GM12875 (cell line): ENCODE results near the gene ZNF560.

Source experiments
- H3K4me3 ChIP-seq: one replicate; pipeline ENCODE4 v1.5.1; 2011; ENCODE audit warnings: low read depth, low read length, control low read depth
- TF ChIP-seq, protein P1 (sequence below): IDR thresholded peaks from 2 replicates; pipeline ENCODE4 v1.5.1; 2011; ENCODE audit warnings: low read depth, mild to moderate bottlenecking, control low read depth, inconsistent platforms, low read length, moderate library complexity, borderline replicate concordance; ENCODE audit not compliant: insufficient read depth

ZNF560 gene

DNA sequence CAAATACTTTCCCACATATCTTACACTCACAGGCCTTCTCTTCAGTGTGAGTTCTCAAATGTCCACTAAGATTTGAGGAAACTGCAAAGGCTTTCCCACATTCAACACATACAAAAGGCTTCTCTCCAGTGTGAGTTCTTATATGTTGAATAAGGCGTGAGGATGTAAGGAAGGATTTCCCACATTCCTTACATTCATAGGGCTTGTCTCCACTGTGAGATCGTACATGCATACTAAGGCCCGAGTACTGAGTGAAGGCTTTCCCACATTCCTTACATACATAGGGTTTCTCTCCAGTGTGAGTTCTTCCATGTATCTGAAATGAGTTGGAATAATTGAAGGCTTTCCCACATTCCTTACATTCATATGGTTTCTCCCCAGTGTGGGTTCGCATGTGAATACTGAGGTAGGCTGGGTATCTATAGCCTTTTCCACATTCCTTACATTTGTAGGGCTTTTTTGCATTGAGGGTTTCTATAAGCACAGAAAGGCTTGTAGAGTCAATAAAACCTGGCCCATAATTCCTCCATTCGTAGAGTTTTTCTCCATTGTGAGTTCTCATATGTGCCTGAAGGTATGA, 30.4 kb upstream of the ZNF560 start:
- TF ChIP-seq, protein P1, sequence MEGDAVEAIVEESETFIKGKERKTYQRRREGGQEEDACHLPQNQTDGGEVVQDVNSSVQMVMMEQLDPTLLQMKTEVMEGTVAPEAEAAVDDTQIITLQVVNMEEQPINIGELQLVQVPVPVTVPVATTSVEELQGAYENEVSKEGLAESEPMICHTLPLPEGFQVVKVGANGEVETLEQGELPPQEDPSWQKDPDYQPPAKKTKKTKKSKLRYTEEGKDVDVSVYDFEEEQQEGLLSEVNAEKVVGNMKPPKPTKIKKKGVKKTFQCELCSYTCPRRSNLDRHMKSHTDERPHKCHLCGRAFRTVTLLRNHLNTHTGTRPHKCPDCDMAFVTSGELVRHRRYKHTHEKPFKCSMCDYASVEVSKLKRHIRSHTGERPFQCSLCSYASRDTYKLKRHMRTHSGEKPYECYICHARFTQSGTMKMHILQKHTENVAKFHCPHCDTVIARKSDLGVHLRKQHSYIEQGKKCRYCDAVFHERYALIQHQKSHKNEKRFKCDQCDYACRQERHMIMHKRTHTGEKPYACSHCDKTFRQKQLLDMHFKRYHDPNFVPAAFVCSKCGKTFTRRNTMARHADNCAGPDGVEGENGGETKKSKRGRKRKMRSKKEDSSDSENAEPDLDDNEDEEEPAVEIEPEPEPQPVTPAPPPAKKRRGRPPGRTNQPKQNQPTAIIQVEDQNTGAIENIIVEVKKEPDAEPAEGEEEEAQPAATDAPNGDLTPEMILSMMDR: no peak
- H3K4me3 ChIP-seq: no peak overlapping the region

DNA sequence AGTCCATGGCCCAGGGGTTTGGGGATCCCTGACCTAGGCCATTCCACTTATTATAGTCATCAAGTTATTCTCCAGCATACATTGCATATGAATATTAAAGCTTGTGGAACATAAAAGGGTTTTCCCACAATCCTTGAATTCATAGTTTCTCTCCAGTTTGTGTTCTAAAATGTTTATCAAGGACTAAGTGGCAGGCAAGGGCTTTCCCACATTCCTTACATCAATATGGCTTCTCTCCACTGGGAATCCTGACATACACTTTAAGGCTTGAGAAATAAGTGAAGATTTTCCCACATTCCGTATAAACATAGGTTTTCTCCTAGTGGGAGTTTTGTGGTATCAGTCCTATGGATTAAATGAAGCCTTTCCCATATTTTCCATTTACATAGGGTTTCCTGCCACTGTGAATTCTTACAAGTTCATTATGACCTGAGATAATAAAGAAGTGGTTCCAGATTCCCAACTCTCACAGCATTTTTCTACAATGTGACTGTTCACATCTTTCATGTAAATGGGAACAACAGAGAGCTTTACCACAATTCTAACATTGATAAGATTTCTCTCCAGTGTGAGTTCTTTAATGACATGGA, 25.6 kb upstream of the ZNF560 start:
- no peak overlapping the region for H3K4me3 ChIP-seq
- TF ChIP-seq, protein P1: no peak

DNA sequence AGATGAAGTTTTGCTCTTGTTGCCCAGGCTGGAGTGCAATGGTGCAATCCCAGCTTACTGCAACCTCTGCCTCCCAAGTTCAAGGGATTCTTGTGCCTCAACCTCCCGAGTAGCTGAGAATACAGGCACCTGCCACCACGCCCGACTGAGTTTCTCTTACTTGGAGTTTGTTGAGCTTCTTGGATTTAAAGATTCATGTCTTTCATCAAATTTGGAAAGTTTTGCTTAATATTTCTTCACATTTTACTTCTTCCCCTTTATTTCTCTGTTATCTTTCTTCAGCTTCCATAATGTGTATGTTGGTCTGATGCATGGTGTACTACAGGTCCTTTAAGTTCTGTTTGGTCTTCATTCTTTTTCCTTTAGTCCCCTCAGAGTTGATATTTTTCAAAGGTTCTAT, 8.9 kb upstream of the ZNF560 start:
- no peak overlapping the region for H3K4me3 ChIP-seq
- TF ChIP-seq, protein P1: no peak

DNA sequence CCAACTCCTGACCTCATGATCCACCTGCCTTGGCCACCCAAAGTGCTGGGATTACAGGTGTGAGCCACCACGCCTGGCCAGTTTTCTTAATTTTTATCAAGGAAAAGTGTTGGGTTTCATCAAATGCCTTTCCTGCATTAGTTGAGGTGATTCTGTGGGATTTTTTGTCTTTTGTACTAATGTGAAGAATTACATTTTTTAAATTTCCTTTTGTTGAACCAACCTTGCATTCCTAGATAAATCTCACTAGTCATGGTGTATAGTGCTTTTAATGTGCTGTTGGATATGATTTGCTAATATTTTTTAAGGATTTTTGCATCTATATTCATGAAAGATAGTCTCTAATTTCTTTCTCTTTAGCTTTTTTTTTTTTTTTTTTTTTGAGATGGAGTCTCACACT, 2.4 kb upstream of the ZNF560 start:
- no peak overlapping the region for H3K4me3 ChIP-seq
- TF ChIP-seq, protein P1: no peak

DNA sequence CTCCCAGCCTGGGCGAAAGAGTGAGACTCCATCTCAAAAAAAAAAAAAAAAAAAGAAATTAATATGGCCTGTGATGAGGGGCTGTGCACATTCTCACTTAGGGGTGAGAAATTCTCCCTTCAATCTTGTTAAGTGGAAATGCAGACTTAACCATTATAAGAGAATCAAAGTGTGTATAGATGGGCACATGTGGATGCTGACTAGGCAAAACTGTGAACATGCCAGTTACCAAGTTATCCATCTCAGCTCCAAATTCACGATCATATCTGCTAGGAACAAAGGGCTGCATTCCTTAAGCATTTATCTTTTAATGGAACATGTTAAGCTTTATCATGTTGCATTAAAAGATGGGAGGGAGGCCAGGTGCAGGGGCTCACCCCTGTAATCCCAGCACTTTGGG, 4.3 kb downstream of the ZNF560 start:
- TF ChIP-seq, protein P1: no peak
- H3K4me3 ChIP-seq: no peak overlapping the region

DNA sequence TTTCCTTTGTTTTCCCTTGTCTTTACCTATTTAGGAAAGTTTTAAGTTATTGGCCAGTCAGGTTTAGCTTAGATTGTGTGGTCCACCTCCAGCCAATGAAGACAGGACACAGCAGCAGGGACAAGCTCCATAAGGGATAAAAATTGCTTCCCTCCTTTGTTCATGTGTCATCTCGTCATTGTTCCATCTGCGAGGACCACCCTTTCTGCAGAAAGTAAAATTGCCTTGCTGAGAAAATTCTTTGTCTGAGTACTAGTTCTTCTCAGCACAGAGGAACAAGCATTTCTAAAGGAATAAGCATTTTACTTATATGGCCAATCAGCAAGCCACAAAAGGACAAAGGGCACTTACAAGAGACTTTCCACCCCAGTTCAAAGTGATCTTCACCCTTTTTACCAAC, 11.4 kb downstream of the ZNF560 start:
- H3K4me3 ChIP-seq: no peak overlapping the region
- TF ChIP-seq, protein P1: no peak

DNA sequence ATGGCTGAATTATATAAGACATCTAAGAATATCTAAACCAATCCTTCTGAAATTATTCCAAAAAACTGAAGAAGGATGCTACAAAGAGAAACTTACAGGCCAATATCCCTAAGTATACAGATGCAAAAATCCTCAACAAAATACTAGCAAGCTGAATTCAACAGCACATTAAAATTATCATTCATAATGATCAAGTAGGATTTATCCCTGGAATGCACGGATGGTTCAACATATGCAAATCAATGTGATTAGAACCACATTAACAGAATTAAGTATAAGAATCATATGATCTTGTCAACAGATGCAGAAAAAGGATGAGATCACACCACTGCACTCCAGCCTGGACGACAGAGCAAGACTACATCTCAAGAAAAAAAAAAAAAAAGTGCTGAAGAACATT, 13.3 kb downstream of the ZNF560 start:
- TF ChIP-seq, protein P1: no peak
- no peak overlapping the region for H3K4me3 ChIP-seq
